Urinary bladder (tissue), 4 donors: ENCODE data around the gene ZNF880. TPM values are rescaled to one million over a fixed set of nuclear protein-coding genes. Genes with fewer than 3 reads are reported as not detected.
"Not testable (repeated sequence)": the region's sequence is repeated elsewhere in the genome, so short reads cannot be mapped to it uniquely, and the experiment has no call there.

Experiments used
- DNase-seq: peaks from one replicate; pipeline ENCODE4 v3.0.0-alpha.2; 2015; ENCODE audit errors: extremely low spot score
- H3K27ac ChIP-seq: one replicate; pipeline ENCODE4 v1.5.1; 2013; ENCODE audit warnings: low read depth, mild to moderate bottlenecking, moderate library complexity
- H3K36me3 ChIP-seq: one replicate; pipeline ENCODE4 v1.6.1; 2013; ENCODE audit warnings: mild to moderate bottlenecking, moderate library complexity; ENCODE audit not compliant: insufficient read depth
- H3K4me1 ChIP-seq: one replicate; pipeline ENCODE4 v1.6.1; 2013; ENCODE audit warnings: mild to moderate bottlenecking, moderate library complexity; ENCODE audit not compliant: insufficient read depth
- H3K4me3 ChIP-seq: one replicate; pipeline ENCODE4 v1.5.1; 2013; ENCODE audit warnings: low read depth, low read length
- WGBS: extraction: QIAGEN DNeasy Blood & Tissue Kit; methylation state at CpG from one replicate; pipeline ENCODE4 v1.1.7; 2013; 5-methylcytosine and 5-hydroxymethylcytosine counted together
- polyA plus RNA-seq: library from polyadenylated mRNA; stranded (reverse); fragments of 200-250 nt; gene quantifications from one replicate; pipeline ENCODE4 v1.2.3, GENCODE V29; 2013
- total RNA-seq: library from RNA; depleted of rRNA; stranded (reverse); fragments of >200 nt; gene quantifications from one replicate; pipeline ENCODE4 v1.2.3, GENCODE V29; 2014
- donor health status: healthy with polysubstance abuse.
- donor health status: healthy.

ZNF880 gene
- total RNA-seq (50.1 TPM), polyA plus RNA-seq (15.3 TPM)

- Histone ChIP-seq H3K36me3 (peaks cover 14% of the 10 kb centered on the region), H3K4me3 (peak within 1 kb of the TSS; percentile 58), H3K4me1 (no peaks in the 10 kb centered on the region), H3K27ac (peak within 1 kb of the TSS; percentile 87)
- WGBS, result 1% methylated on average over 52 of the region's 52 CpGs
- DNase-seq, result peak; percentile 92
Observed at GRCh38 chr19:52369559-52370340, at the start of gene ZNF880. Gene ZNF880, plus strand, starts transcription at chr19:52369923. Its CDS starts 43 bp downstream, at chr19:52369966.

- 97% methylated on average over 6 of the region's 6 CpGs for WGBS
- DNase-seq, result no peak
- H3K4me3 ChIP-seq, result no peak overlapping the region
- no peak overlapping the region for H3K27ac ChIP-seq
- peaks cover 32% of the 10 kb centered on the region for H3K36me3 ChIP-seq
- H3K4me1 ChIP-seq, result no peaks in the 10 kb centered on the region
Observed at GRCh38 chr19:52322429-52322828, 47.3 kb upstream of the ZNF880 start.

- Histone ChIP-seq H3K36me3 (no peaks in the 10 kb centered on the region), H3K27ac (no peak overlapping the region), H3K4me1 (no peaks in the 10 kb centered on the region), H3K4me3 (no peak overlapping the region)
- 82% methylated on average over 10 of the region's 10 CpGs for WGBS
- DNase-seq, result no peak
Observed at GRCh38 chr19:52331757-52332156, 38.0 kb upstream of the ZNF880 start.

GRCh38 chr19:52335768-52336116, 34.0 kb upstream of the ZNF880 start:
- WGBS, result 43% methylated on average over 9 of the region's 9 CpGs
- H3K4me3 ChIP-seq, result peak overlapping the region; percentile 71
- no peaks in the 10 kb centered on the region for H3K4me1 ChIP-seq
- DNase-seq, result no peak
- H3K27ac ChIP-seq, result no peak overlapping the region
- H3K36me3 ChIP-seq, result no peaks in the 10 kb centered on the region

GRCh38 chr19:52336117-52336790, 33.5 kb upstream of the ZNF880 start, which contains the start of gene ZNF610:
Gene ZNF610, plus strand, starts transcription at chr19:52336243. Its CDS starts 12,930 bp downstream, at chr19:52349173.
- Histone ChIP-seq H3K36me3 (no peaks in the 10 kb centered on the region), H3K4me1 (no peaks in the 10 kb centered on the region), H3K4me3 (peak within 1 kb of the TSS; percentile 71), H3K27ac (peak within 1 kb of the TSS; percentile 74)
- WGBS, result under 1% methylated on average over 55 of the region's 55 CpGs
- DNase-seq, result peak; percentile 75

GRCh38 chr19:52336791-52337381, 32.8 kb upstream of the ZNF880 start:
- no peak overlapping the region for H3K27ac ChIP-seq
- 2% methylated on average over 9 of the region's 9 CpGs for WGBS
- H3K4me1 ChIP-seq, result no peaks in the 10 kb centered on the region
- DNase-seq, result no peak
- no peaks in the 10 kb centered on the region for H3K36me3 ChIP-seq
- peak overlapping the region; percentile 71 for H3K4me3 ChIP-seq

GRCh38 chr19:52339022-52339421, 30.7 kb upstream of the ZNF880 start:
- not testable (repeated sequence) for H3K36me3 ChIP-seq, H3K4me3 ChIP-seq, H3K4me1 ChIP-seq, DNase-seq, H3K27ac ChIP-seq
- 46% methylated on average over 3 of the region's 3 CpGs for WGBS

- DNase-seq, result no peak
- no peak overlapping the region for H3K27ac ChIP-seq
- WGBS, result 11% methylated on average over 8 of the region's 8 CpGs
- no peak overlapping the region for H3K4me3 ChIP-seq
- H3K4me1 ChIP-seq, result no peaks in the 10 kb centered on the region
- H3K36me3 ChIP-seq, result no peaks in the 10 kb centered on the region
Observed at GRCh38 chr19:52343548-52343947, 26.2 kb upstream of the ZNF880 start.

- 86% methylated on average over 6 of the region's 6 CpGs for WGBS
- H3K4me3 ChIP-seq, result no peak overlapping the region
- H3K36me3 ChIP-seq, result no peaks in the 10 kb centered on the region
- DNase-seq, result no peak
- H3K27ac ChIP-seq, result no peak overlapping the region
- no peaks in the 10 kb centered on the region for H3K4me1 ChIP-seq
Observed at GRCh38 chr19:52345162-52345561, 24.6 kb upstream of the ZNF880 start.

- Histone ChIP-seq H3K36me3 (no peaks in the 10 kb centered on the region), H3K4me1 (no peaks in the 10 kb centered on the region), H3K4me3 (no peak overlapping the region), H3K27ac (no peak overlapping the region)
- DNase-seq, result no peak
- WGBS, result 73% methylated on average over 9 of the region's 9 CpGs
Observed at GRCh38 chr19:52351512-52351911, 18.2 kb upstream of the ZNF880 start.

- no peak for DNase-seq
- Histone ChIP-seq H3K27ac (no peak overlapping the region), H3K4me1 (no peaks in the 10 kb centered on the region), H3K36me3 (peaks cover 1% of the 10 kb centered on the region), H3K4me3 (no peak overlapping the region)
- 99% methylated on average over 8 of the region's 8 CpGs for WGBS
Observed at GRCh38 chr19:52366414-52366824, 3.3 kb upstream of the ZNF880 start.

- H3K36me3 ChIP-seq, result peaks cover 14% of the 10 kb centered on the region
- peak overlapping the region; percentile 58 for H3K4me3 ChIP-seq
Observed at GRCh38 chr19:52370341-52370710, 603 bp downstream of the ZNF880 start.

GRCh38 chr19:52391135-52391534, 21.4 kb downstream of the ZNF880 start:
- 67% methylated on average over 1 of the region's 1 CpG for WGBS
- no peak for DNase-seq
- H3K36me3 ChIP-seq, result no peaks in the 10 kb centered on the region
- H3K27ac ChIP-seq, result no peak overlapping the region
- H3K4me3 ChIP-seq, result no peak overlapping the region
- no peaks in the 10 kb centered on the region for H3K4me1 ChIP-seq

More at GRCh38 chr19:52370341-52370710, 603 bp downstream of the ZNF880 start:
- Histone ChIP-seq H3K27ac (peak overlapping the region; percentile 87), H3K4me1 (no peaks in the 10 kb centered on the region)
- 28% methylated on average over 7 of the region's 7 CpGs for WGBS
- no peak for DNase-seq
